ENCODE measurements around the gene MERTK.
"Not testable (repeated sequence)": the region's sequence is repeated elsewhere in the genome, so short reads cannot be mapped to it uniquely, and the experiment has no call there.

Gene MERTK

GRCh38 chr2:111911295-111911977 lies 13.0 kb downstream of the MERTK start:
- H3K4me2 ChIP-seq (ENCODE audit: low read length); H3K9me3 ChIP-seq (replicated peaks; ENCODE audit: low read length); H3K4me1 ChIP-seq (ENCODE audit: control insufficient read depth, insufficient read depth, low read length); H3K4me3 ChIP-seq (ENCODE audit: low read length); H3K36me3 ChIP-seq (ENCODE audit: insufficient read depth, low read length); H3K9ac ChIP-seq (ENCODE audit: low read depth, low read length): not testable (repeated sequence)
- peaks cover 59% of the 10 kb centered on the region for H3K27me3 ChIP-seq (ENCODE audit: control insufficient read depth, insufficient read depth, low read length)

DNA sequence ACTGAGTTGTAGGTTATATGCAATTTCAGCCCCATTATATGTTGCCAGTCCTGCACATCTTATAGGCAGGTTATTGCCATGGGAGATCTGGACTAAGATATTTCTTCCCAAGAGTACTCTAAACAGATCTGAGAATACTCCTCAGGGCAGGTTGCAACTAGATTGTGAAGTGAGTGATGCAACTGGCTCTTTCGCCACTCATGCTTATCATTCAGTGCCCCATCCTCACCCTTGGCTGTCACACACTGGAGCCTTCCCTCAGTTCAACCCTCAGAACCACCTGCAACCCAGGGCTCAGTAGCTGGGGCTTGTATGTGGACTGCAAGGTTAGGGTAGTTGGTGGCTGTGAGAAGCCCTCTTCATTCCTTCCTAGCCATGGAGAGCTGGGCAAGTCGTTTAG lies 14.1 kb downstream of the MERTK start:
- Histone ChIP-seq H3K27me3 (ENCODE audit: control insufficient read depth, insufficient read depth, low read length) (peaks cover 60% of the 10 kb centered on the region), H3K9me3 (replicated peaks; ENCODE audit: low read length) (no peaks in the 10 kb centered on the region), H3K4me2 (ENCODE audit: low read length) (no peak overlapping the region), H3K36me3 (ENCODE audit: insufficient read depth, low read length) (no peaks in the 10 kb centered on the region), H3K4me3 (ENCODE audit: low read length) (no peak overlapping the region), H3K4me1 (ENCODE audit: control insufficient read depth, insufficient read depth, low read length) (no peaks in the 10 kb centered on the region), H3K9ac (ENCODE audit: low read depth, low read length) (no peak overlapping the region)

GRCh38 chr2:111917106-111917505 lies 18.7 kb downstream of the MERTK start:
- Histone ChIP-seq H3K4me2 (ENCODE audit: low read length) (no peak overlapping the region), H3K4me1 (ENCODE audit: control insufficient read depth, insufficient read depth, low read length) (peaks cover 8% of the 10 kb centered on the region), H3K4me3 (ENCODE audit: low read length) (no peak overlapping the region), H3K9ac (ENCODE audit: low read depth, low read length) (no peak overlapping the region), H3K36me3 (ENCODE audit: insufficient read depth, low read length) (no peaks in the 10 kb centered on the region), H3K27me3 (ENCODE audit: control insufficient read depth, insufficient read depth, low read length) (peaks cover 47% of the 10 kb centered on the region), H3K9me3 (replicated peaks; ENCODE audit: low read length) (no peaks in the 10 kb centered on the region)

GRCh38 chr2:111918383-111918806 lies 20.0 kb downstream of the MERTK start:
- no peak overlapping the region for H3K4me2 ChIP-seq (ENCODE audit: low read length)
- no peak overlapping the region for H3K4me3 ChIP-seq (ENCODE audit: low read length)
- H3K4me1 ChIP-seq (ENCODE audit: control insufficient read depth, insufficient read depth, low read length): peaks cover 8% of the 10 kb centered on the region
- no peaks in the 10 kb centered on the region for H3K36me3 ChIP-seq (ENCODE audit: insufficient read depth, low read length)
- H3K9ac ChIP-seq (ENCODE audit: low read depth, low read length): no peak overlapping the region
- peaks cover 49% of the 10 kb centered on the region for H3K27me3 ChIP-seq (ENCODE audit: control insufficient read depth, insufficient read depth, low read length)
- H3K9me3 ChIP-seq (replicated peaks; ENCODE audit: low read length): no peaks in the 10 kb centered on the region

DNA sequence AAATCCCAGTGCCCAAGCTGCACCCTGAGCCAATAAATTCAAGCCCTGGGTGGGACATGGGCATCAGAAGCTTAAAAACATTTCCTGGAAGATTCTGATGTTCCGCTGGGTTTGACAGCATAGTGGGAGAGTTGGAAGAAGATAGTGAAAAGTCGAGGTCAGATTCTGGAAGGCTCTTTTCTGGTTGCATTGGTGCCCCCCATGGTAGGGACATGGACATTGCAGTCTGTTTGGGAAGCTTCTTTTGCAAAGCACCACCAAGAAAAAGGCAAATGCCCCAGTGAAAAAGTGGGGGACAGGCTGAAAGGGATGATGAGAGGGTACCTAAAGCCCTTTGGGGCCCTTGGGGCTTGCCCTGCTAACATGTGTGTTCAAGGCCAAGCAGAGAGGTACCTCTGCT lies 21.0 kb downstream of the MERTK start:
- Histone ChIP-seq H3K4me2 (ENCODE audit: low read length) (no peak overlapping the region), H3K9ac (ENCODE audit: low read depth, low read length) (no peak overlapping the region), H3K4me1 (ENCODE audit: control insufficient read depth, insufficient read depth, low read length) (peaks cover 8% of the 10 kb centered on the region), H3K27me3 (ENCODE audit: control insufficient read depth, insufficient read depth, low read length) (peaks cover 59% of the 10 kb centered on the region), H3K36me3 (ENCODE audit: insufficient read depth, low read length) (no peaks in the 10 kb centered on the region), H3K9me3 (replicated peaks; ENCODE audit: low read length) (no peaks in the 10 kb centered on the region), H3K4me3 (ENCODE audit: low read length) (no peak overlapping the region)

DNA sequence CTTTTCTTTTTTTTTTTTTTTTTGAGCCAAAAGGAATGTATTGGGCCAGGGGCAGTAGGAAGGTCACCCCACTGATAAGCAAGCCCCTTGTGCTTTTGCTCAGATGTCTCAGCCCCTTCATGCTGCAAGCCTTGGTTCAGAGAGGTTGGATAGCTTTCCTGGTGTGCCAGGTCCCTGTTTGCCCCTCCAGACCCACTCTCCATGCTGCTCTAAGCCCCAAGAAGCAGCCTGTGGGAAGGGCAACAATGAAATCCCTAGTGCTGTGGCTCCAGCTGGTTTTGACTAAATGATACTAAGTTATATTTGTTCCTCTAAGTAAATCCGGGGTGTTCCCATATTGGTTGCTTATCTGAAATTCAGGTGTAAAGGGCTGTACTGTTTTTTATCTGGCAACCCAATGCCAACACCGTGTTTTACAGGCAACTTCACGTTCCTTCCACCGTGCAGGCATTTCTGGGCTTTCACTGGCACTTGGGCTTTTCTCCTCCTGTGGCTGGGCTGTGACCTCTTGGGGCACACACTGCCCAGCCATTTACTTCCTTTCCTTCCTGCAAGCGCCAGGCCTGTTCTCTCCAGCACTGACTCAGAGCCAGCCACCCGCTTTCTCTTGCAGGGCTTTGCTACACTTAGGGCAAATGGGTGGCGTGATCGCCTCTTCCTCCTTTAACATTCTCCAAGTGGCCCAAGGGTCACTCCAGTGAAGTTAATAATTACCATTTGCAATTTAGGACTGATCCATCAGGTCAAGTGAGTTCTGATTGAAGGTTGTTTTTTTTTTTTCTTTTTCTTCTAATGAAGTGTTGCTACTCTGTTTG lies 21.6 kb downstream of the MERTK start:
- Histone ChIP-seq H3K4me1 (ENCODE audit: control insufficient read depth, insufficient read depth, low read length) (peaks cover 8% of the 10 kb centered on the region), H3K9ac (ENCODE audit: low read depth, low read length) (no peak overlapping the region), H3K36me3 (ENCODE audit: insufficient read depth, low read length) (no peaks in the 10 kb centered on the region), H3K9me3 (replicated peaks; ENCODE audit: low read length) (no peaks in the 10 kb centered on the region), H3K27me3 (ENCODE audit: control insufficient read depth, insufficient read depth, low read length) (peaks cover 61% of the 10 kb centered on the region), H3K4me2 (ENCODE audit: low read length) (no peak overlapping the region), H3K4me3 (ENCODE audit: low read length) (no peak overlapping the region)

DNA sequence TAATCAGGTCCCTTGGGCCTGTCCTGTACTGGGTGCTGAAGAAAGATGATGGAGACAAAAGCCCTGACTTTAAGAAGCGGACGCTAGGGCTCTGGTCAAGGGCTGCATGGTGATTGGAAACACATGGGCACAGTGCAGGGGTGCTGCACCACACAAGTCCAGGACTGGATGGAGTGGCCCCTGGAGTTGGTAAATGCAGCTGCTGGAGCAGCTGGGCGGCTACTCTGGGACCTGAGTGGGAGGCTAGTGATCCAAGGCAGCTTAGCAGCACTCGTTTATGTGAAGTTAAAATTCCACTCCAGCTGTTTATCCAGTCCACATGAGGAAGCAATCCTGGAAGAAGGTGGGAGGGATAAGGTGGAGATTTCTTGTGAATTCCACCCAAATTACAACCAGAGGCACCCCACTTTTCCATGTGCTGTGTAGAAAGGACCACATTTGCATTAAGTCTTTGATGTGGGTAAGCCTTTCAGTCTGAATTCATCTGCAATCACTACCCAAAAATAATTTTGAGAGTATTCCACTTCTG lies 24.9 kb downstream of the MERTK start:
- no peaks in the 10 kb centered on the region for H3K36me3 ChIP-seq (ENCODE audit: insufficient read depth, low read length)
- no peak overlapping the region for H3K9ac ChIP-seq (ENCODE audit: low read depth, low read length)
- H3K27me3 ChIP-seq (ENCODE audit: control insufficient read depth, insufficient read depth, low read length): peaks cover 61% of the 10 kb centered on the region
- no peaks in the 10 kb centered on the region for H3K9me3 ChIP-seq (replicated peaks; ENCODE audit: low read length)
- H3K4me3 ChIP-seq (ENCODE audit: low read length): no peak overlapping the region
- no peak overlapping the region for H3K4me2 ChIP-seq (ENCODE audit: low read length)
- peaks cover 5% of the 10 kb centered on the region for H3K4me1 ChIP-seq (ENCODE audit: control insufficient read depth, insufficient read depth, low read length)

- Histone ChIP-seq H3K4me1 (ENCODE audit: control insufficient read depth, insufficient read depth, low read length) (no peaks in the 10 kb centered on the region), H3K4me2 (ENCODE audit: low read length) (no peak overlapping the region), H3K4me3 (ENCODE audit: low read length) (no peak overlapping the region), H3K27me3 (ENCODE audit: control insufficient read depth, insufficient read depth, low read length) (peaks cover 69% of the 10 kb centered on the region), H3K9ac (ENCODE audit: low read depth, low read length) (no peak overlapping the region), H3K36me3 (ENCODE audit: insufficient read depth, low read length) (no peaks in the 10 kb centered on the region), H3K9me3 (replicated peaks; ENCODE audit: low read length) (no peaks in the 10 kb centered on the region)
These were observed 26.3 kb downstream of the MERTK start for GRCh38 chr2:111924617-111925107.

GRCh38 chr2:111927723-111928122 lies 29.3 kb downstream of the MERTK start:
- peaks cover 6% of the 10 kb centered on the region for H3K4me1 ChIP-seq (ENCODE audit: control insufficient read depth, insufficient read depth, low read length)
- no peaks in the 10 kb centered on the region for H3K9me3 ChIP-seq (replicated peaks; ENCODE audit: low read length)
- H3K36me3 ChIP-seq (ENCODE audit: insufficient read depth, low read length): no peaks in the 10 kb centered on the region
- H3K9ac ChIP-seq (ENCODE audit: low read depth, low read length): no peak overlapping the region
- H3K4me2 ChIP-seq (ENCODE audit: low read length): no peak overlapping the region
- H3K27me3 ChIP-seq (ENCODE audit: control insufficient read depth, insufficient read depth, low read length): peaks cover 56% of the 10 kb centered on the region
- H3K4me3 ChIP-seq (ENCODE audit: low read length): no peak overlapping the region

DNA sequence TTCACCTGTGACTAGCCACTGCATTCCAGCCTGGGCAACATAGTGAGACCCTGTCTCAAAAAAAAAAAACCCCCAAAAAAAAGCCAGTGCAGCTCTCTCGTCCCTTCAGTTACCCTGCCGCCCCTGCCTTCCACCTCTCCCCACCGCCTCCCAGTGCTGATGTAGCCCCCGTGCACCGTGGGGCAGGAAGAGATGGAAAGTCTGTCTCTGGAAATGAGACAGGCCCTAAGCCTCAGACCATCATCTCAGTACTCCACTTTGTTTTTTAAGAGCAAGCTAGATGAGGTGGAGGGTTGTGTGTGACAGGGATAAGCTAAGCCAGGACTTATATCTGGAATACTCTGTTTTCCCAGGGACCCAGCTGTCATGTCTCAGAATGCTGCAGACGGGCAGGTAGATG lies 32.0 kb downstream of the MERTK start:
- peaks cover 45% of the 10 kb centered on the region for H3K27me3 ChIP-seq (ENCODE audit: control insufficient read depth, insufficient read depth, low read length)

GRCh38 chr2:111930875-111931274 lies 32.5 kb downstream of the MERTK start:
- Histone ChIP-seq H3K4me2 (ENCODE audit: low read length) (no peak overlapping the region), H3K9ac (ENCODE audit: low read depth, low read length) (no peak overlapping the region), H3K4me3 (ENCODE audit: low read length) (no peak overlapping the region), H3K4me1 (ENCODE audit: control insufficient read depth, insufficient read depth, low read length) (peaks cover 6% of the 10 kb centered on the region), H3K9me3 (replicated peaks; ENCODE audit: low read length) (no peaks in the 10 kb centered on the region), H3K36me3 (ENCODE audit: insufficient read depth, low read length) (no peaks in the 10 kb centered on the region), H3K27me3 (ENCODE audit: control insufficient read depth, insufficient read depth, low read length) (peaks cover 45% of the 10 kb centered on the region)

More for the DNA sequence above, 32.0 kb downstream of the MERTK start:
- Histone ChIP-seq H3K36me3 (ENCODE audit: insufficient read depth, low read length) (no peaks in the 10 kb centered on the region), H3K4me1 (ENCODE audit: control insufficient read depth, insufficient read depth, low read length) (peaks cover 6% of the 10 kb centered on the region), H3K4me3 (ENCODE audit: low read length) (no peak overlapping the region), H3K9me3 (replicated peaks; ENCODE audit: low read length) (no peaks in the 10 kb centered on the region), H3K9ac (ENCODE audit: low read depth, low read length) (no peak overlapping the region), H3K4me2 (ENCODE audit: low read length) (no peak overlapping the region)
